Coronary artery (tissue), 2 donors: ENCODE results near the gene LTBR.

ENCODE experiments used
- DNase-seq: peaks from one replicate; pipeline ENCODE4 v3.0.0-alpha.2; 2017; ENCODE audit warnings: low spot score
- H3K27ac ChIP-seq, 2 donors: fragments of 200-600 bp; sonication (generic); one replicate each; pipeline ENCODE4 v1.5.1; 2016 to 2019
- H3K4me3 ChIP-seq: fragments of 200-600 bp; sonication (generic); 2 replicates; pipeline ENCODE4 v1.5.1; 2016; ENCODE audit warnings: mild to moderate bottlenecking, moderate library complexity
- CTCF ChIP-seq: fragments of 200-600 bp; sonication (generic); IDR thresholded peaks from one replicate; pipeline ENCODE4 v1.5.1; 2019; ENCODE audit warnings: antibody characterized with exemption

LTBR gene

GRCh38 chr12:6434205-6435140, 50.5 kb downstream of the LTBR start:
- Histone ChIP-seq H3K27ac (no peak overlapping the region), H3K4me3 (no peak overlapping the region)
- no peak for TF ChIP-seq CTCF
- DNase-seq, result no peak

DNA sequence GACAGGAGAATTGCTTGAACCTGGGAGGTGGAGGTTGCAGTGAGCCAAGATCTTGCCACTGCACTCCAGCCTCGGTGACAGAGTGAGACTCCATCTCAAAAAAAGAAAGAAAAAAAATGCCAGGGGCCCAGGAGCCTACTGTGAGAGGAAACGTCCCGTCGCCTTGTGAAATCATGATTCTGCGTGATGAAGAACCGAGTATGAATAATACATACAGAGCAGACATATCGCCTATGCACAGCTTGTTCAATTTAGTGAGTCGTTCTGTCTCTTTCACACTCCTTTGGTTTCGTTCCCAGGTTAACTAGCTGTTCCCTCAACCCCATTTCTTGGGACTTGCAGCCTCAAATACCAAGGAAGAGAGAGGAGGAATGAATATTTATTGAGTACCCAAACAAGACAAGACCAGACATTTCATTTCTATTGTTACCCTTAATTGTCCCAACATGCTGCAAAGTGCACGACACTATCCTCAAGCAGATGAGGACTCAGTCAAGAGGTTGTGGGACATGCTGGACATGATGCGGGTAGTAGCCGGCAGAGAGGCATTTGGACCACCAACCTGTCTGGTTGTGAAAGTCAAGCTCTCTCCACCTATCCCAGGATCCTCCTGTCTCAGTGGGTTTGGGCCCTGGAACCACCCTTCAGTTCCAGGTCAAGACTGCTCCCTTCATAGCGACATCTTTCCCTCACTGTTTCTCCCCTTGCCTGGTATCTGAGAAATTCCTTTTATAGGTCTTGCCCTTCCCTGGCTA, 52.2 kb downstream of the LTBR start:
- TF ChIP-seq CTCF, result no peak
- H3K4me3 ChIP-seq, result no peak overlapping the region
- no peak overlapping the region for H3K27ac ChIP-seq
- no peak for DNase-seq

- DNase-seq, result no peak
- no peak for TF ChIP-seq CTCF
- Histone ChIP-seq H3K27ac (no peak overlapping the region), H3K4me3 (no peak overlapping the region)
These were observed 53.6 kb downstream of the LTBR start for GRCh38 chr12:6437586-6437985.

DNA sequence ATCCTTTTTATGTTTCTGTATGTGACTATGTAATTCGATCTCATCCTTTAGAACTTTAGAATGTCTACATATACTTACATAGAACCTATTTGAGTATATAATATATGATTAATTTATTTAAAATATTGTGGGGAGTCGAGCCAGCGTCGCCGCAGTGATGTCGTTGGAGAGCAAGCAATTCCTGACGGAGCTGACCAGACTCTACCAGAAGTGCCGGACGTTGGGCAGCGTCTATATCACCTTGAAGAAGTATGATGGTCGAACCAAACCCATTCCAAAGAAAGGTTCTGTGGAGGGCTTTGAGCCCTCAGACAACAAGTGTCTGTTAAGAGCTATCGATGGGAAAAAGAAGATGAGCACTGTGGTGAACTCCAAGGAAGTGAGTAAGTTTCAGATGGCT, 54.4 kb downstream of the LTBR start:
- H3K4me3 ChIP-seq, result no peak overlapping the region
- H3K27ac ChIP-seq, result no peak overlapping the region
- DNase-seq, result no peak
- TF ChIP-seq CTCF, result no peak

- H3K27ac ChIP-seq, result no peak overlapping the region
- no peak for TF ChIP-seq CTCF
- no peak for DNase-seq
- H3K4me3 ChIP-seq, result no peak overlapping the region
These were observed 56.4 kb downstream of the LTBR start for GRCh38 chr12:6440391-6440790.
